ENCODE measurements around the gene SERAC1. TPM values are rescaled to one million over a fixed set of nuclear protein-coding genes. Genes with fewer than 3 reads are reported as not detected.
A peak's percentile ranks its signal among the peaks of the same experiment; 100 is the strongest.

SERAC1 gene
- polyA plus RNA-seq, 3 donors = 11.3 to 14.1 (median 13.8) TPM

DNA sequence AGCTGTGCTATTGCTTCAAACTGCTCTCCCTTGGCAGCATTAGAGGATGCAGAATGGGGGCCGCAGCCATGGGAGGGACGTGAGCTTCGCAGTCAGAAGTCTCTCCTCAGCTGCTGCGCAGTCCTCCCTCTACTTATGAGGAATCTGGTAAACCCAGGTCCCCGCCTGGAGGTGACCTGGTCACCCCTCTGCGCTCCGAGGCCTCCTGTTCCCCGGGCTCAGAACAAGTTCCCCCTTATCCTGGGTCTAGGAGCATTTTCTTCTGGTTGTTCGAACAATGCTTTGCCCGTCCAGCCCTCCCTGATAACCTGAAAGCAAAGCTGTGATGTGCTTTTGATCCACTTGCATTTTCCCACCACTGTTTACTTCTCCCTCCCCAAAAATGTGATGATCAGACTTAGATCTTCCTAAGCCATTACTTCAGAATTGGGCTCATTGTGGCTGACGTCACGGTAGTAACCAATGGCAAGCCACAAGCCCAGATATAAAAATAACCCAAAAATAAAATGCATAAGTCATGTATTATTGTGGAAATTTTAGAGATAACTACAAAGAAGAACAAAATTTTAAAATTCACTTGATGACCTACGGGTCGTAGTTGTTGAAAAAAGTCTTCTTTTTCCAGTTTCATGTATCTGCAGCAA, 80.7 kb downstream of the SERAC1 start:
- no peak for DNase-seq (ENCODE audit: extremely low read depth in 1 of 11, low read depth in 9 of 11, low spot score in 4 of 11)

- peak in 4 of 11 donors; percentile 40 to 46 (median 44) for DNase-seq (ENCODE audit: extremely low read depth in 1 of 11, low read depth in 9 of 11, low spot score in 4 of 11)
Measured at GRCh38 chr6:158086504-158087223, 81.4 kb downstream of the SERAC1 start.

- DNase-seq (ENCODE audit: extremely low read depth in 1 of 11, low read depth in 9 of 11, low spot score in 4 of 11) = no peak
Measured at GRCh38 chr6:158086054-158086503, 82.0 kb downstream of the SERAC1 start.

GRCh38 chr6:158085261-158086053, 82.6 kb downstream of the SERAC1 start:
- DNase-seq (ENCODE audit: extremely low read depth in 1 of 11, low read depth in 9 of 11, low spot score in 4 of 11) = no peak

- DNase-seq (ENCODE audit: extremely low read depth in 1 of 11, low read depth in 9 of 11, low spot score in 4 of 11) = no peak
Measured at GRCh38 chr6:158083455-158084325, 84.4 kb downstream of the SERAC1 start.

DNA sequence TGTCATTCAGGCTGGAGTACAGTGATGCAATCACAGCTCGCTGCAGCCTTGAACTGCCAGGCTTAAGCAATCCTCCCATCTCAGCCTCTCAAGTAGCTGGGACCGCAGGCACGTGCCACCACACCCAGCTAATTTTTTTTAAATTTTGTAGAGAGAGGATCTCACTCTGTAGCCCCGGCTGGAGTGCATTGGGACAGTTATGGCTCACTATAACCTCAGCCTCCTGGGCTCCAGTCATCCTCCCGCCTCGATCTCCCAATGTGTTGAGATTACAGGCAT, 86.5 kb downstream of the SERAC1 start:
- no peak for DNase-seq (ENCODE audit: extremely low read depth in 1 of 11, low read depth in 9 of 11, low spot score in 4 of 11)

DNA sequence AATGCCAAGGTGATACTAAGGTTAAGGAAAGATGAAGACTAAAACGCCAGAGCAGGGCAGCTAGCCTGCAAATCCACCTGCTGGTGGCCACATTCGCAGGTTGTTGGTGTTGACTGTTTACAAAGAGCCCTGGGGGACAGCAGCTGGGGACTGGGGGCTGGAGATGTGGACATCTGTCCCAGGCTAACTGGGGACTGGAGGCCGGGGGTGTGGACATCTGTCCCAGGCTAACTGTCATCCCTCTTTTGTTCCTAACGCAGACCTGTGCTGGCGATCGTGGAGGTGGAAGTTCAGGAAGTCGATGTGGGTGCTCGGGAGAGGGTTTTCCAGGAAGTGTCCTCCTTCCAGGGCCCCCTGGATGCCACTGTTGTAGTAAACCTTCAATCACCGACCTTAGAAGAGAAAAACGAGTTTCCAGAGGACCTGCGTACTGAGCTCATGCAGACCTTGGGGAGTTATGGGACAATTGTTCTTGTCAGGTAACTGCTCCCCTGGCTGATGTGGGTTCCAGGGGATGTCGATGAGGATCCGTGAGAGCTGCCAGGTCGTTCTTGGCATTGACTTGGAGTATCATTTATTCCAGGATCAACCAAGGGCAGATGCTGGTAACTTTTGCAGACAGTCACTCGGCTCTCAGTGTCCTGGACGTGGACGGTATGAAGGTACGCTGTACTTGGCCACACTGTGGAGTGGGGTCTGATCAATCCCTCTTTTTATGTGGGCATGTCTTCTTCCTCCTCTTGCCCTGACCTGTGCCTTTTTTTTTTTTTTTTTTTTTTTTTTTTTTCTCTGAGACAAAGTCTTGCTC, 87.0 kb downstream of the SERAC1 start:
- no peak for DNase-seq (ENCODE audit: extremely low read depth in 1 of 11, low read depth in 9 of 11, low spot score in 4 of 11)

DNA sequence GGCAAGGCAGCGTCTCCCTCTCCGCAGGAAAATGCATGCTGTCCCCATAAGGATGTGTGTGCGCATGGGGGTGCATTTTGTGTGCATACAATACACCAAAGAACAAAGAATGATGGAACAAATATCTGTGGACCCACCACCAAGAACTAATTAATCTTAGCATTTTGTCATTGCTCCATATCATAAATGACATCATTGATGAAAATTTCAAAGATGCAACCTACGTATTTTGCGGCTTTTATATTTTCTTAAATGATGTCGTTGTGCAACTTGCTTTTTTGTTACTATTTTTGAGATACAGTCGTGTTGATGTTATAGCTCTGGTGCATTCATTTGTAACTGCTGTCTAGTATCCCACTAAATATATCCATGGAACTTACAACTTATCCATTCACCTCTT, 89.7 kb downstream of the SERAC1 start:
- no peak for DNase-seq (ENCODE audit: extremely low read depth in 1 of 11, low read depth in 9 of 11, low spot score in 4 of 11)

DNA sequence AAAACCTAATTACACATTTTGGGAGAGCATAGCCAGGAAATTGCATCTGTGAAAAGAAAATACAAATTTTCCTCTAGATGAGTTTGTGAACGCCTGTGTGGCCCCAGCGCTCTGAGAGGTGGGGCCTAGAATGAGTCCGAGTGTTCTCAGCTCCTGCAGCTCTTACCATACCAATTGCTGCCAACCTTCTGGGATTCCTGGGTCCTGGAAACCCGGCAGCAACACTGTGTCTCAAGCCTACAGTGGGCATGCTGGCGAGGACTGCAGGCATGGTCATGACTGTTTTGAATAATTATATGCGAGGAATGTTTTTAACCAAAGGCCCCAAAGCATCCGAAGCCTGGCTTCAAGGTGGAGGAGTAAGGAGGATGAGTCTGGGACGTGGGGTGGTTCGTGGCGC, 90.4 kb downstream of the SERAC1 start:
- DNase-seq (ENCODE audit: extremely low read depth in 1 of 11, low read depth in 9 of 11, low spot score in 4 of 11) = no peak

DNA sequence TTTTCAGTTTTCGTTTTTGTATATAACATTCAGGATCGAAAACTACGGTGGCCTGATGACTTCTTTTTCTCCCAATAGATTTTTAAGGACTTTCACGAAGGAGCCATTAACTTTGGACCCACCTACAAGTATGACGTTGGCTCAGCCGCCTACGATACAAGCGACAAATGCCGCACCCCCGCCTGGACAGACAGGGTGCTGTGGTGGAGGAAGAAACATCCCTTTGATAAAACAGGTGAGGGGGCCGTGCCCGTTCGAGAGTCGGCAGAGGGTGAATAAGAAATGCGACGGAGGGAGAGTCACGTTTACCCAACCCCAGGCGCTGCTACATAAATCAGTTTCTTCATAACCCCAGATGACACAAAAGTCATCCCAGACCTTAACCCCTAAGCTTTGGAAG, 91.5 kb downstream of the SERAC1 start:
- DNase-seq (ENCODE audit: extremely low read depth in 1 of 11, low read depth in 9 of 11, low spot score in 4 of 11) = no peak

GRCh38 chr6:158073776-158074175, 94.3 kb downstream of the SERAC1 start:
- no peak for DNase-seq (ENCODE audit: extremely low read depth in 1 of 11, low read depth in 9 of 11, low spot score in 4 of 11)

GRCh38 chr6:158072083-158072721, 95.9 kb downstream of the SERAC1 start:
- DNase-seq (ENCODE audit: extremely low read depth in 1 of 11, low read depth in 9 of 11, low spot score in 4 of 11) = peak in 7 of 11 donors; percentile 38 to 68 (median 53)

DNA sequence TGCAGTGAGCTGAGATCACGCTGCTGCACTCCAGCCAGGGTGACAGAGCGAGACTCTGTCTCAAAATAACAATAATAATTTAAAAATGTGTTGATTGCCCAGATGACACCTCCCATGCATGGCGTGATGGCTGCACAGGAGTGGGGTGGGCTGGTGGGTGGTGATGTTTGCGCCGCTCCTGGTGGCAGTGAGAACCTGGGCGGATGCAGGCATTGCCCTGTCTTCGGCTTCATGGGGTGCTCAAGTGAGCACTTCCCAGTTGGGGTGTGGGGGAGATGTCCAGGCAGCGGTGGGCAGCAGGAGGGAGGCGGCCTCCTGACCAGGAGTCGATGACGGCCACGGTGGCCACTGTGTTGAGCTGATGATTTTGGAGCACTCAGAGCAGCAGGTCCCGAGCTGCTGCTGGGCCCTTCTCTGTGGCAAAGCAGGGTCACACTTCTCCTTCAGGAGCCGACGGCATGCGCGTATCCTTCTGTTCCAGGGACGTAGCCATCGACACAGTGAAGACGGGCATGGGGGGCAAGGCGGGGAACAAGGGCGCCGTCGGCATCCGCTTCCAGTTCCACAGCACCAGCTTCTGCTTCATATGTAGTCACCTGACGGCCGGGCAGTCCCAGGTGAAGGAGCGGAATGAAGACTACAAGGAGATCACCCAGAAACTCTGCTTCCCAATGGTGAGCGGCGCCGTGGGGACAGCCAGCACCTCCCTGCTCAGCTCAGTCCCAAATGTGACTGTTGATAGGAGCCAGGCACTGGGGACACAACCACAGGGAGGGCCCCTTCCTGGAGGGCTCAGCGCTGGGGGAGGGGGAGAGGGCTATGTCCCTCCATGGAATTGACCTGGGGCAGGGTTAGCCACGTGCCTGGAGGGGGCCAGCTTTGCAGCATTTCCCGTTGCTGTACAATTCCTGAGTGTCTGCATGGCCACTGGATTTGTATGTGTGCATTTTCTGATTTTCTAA, 96.7 kb downstream of the SERAC1 start:
- DNase-seq (ENCODE audit: extremely low read depth in 1 of 11, low read depth in 9 of 11, low spot score in 4 of 11) = no peak

DNA sequence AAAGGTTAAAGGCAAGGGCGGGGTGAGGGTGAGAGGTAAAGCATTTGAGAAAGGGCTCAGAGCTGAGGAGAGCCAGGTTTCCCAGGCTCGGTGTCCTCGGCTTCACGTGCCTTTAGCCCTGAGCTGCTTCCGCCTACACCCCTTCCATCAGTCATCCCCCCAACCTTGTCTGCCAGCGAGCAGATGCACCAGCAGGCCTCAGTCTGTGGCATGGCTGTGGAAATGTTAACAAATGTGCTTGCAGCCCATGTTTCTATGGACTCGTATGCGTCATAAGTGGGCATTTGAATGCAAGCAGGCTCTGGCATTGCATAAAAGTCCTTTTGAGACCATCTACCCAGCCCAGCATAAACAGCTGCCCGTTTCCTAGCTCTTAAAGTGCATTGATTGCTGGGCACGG, 97.5 kb downstream of the SERAC1 start:
- no peak for DNase-seq (ENCODE audit: extremely low read depth in 1 of 11, low read depth in 9 of 11, low spot score in 4 of 11)

DNA sequence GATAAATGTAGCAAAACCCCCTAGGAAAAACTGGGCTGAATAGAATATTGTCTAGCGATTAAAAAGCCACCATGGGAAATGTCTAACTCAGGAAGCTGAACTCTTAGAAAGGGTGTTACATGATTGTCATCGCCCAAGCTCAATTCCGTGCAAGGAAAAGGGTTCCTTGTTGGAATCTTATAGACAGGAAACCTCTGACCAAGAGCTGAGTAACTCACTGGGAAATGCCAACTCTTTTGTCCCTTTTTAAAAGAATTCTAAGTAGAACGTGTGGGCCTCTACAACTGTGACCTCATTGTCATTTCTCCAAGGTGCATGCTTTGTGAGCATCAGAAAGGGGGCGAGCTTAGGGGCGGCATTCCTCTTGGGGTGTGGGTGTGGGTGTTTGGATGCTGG, 98.3 kb downstream of the SERAC1 start:
- DNase-seq (ENCODE audit: extremely low read depth in 1 of 11, low read depth in 9 of 11, low spot score in 4 of 11) = no peak

DNA sequence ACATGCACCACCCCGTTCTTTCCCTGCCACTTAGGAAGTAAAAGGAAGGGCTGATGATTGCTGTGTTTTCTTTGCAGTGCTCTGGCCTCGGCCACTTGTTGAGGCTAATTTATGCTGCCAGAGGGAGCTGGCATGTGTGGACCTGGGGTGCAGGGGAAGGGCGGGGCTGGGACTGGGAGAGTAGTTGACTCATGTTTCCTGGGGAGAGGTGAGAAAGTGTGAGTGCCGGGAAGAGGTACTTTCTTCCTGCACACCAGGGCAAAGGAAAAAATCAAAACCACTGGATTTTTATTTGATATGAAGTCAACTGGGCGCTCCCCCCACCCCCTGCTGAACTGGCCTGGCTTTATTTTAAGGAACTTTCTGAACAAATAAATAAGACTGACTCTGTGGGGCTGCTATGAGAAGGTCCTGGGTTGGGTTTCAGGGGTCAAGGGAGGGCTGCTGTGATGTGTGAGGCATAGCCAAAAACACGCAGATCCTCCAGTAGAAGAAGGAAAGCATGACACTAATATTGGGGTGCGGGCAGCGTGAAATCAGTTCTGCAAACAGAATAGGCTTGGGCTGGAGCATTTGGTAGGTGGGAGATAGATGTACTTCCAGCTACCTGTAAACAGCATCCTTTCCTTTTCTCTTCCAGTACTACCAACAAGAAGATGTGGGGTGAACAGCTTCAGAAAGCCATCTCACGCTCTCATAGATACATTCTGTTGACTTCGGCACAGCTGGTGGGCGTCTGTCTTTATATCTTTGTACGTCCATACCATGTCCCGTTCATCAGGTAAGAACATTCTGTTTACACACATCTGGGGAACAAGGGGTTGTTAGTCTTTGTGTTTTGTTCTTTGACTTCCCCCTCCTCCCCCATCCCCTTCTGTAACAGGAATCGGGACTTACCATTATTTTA, 98.9 kb downstream of the SERAC1 start:
- no peak for DNase-seq (ENCODE audit: extremely low read depth in 1 of 11, low read depth in 9 of 11, low spot score in 4 of 11)
